ENCODE results near the gene ANXA2.
"Not testable (repeated sequence)": the region's sequence is repeated elsewhere in the genome, so short reads cannot be mapped to it uniquely, and the experiment has no call there.

The ANXA2 gene

DNA sequence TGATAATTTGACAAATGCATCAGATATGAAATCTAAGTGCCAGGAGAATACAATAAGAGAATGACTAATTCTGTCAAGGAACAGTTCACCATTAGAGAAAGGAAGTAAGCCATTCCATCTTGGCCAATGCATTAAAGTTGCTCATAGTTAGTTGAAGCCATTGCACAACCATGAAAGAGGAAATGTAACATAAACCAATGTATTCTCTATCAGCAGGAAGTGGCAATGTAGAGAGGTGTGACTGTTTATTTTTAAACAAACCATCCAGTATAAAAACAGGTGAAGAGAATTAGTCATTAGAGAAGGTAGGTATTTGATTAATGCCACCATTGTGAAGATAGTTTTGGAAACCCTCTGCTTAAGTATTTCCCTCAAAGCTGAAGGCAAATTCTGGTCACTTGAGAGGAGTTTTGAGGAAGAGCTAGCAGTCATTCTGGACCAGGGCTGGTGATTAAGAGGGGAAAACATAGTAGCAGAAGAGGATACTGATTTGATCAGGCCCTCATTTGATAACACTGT, 10.7 kb upstream of the ANXA2 start:
- DNase-seq: peak; percentile 81

DNA sequence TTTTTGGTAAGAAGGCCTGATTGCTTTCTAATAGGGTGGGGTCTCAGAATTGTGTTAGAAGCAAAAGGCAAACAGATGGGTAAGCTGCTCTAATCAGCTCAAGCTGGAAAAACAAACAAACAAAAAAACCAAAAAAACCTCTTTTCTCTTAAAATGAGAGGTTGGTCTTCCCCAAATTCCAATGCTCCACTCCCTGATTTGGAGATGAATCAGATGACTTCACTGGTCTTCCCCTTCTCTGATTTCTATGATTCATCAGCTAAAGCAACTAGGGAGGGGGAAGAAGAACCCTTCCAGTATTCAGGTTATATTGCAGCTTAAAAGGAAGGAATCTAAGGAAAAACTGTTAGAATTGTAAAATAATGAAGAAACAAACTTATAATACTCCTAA, 9.6 kb upstream of the ANXA2 start:
- DNase-seq: peak; percentile 64

- peak; percentile 49 for DNase-seq
Observed at GRCh38 chr15:60406513-60407414, 9.0 kb upstream of the ANXA2 start.

- DNase-seq: no peak
Observed at GRCh38 chr15:60405399-60405798, 7.6 kb upstream of the ANXA2 start.

DNA sequence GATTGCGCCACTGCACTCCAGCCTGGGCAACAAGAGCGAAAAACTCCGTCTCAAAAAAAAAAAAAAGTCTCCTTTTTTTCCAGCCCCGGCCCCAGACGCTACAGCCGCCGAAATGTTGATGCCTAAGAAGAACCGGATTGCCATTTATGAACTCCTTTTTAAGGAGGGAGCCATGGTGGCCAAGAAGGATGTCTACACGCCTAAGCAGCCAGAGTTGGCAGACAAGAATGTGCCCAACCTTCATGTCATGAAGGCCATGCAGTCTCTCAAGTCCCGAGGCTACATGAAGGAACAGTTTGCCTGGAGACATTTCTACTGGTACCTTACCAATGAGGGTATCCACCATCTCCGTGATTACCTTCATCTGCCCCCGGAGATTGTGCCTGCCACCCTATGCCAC, 6.6 kb upstream of the ANXA2 start:
- not testable (repeated sequence) for DNase-seq

GRCh38 chr15:60400944-60401343, 3.2 kb upstream of the ANXA2 start:
- no peak for DNase-seq

DNA sequence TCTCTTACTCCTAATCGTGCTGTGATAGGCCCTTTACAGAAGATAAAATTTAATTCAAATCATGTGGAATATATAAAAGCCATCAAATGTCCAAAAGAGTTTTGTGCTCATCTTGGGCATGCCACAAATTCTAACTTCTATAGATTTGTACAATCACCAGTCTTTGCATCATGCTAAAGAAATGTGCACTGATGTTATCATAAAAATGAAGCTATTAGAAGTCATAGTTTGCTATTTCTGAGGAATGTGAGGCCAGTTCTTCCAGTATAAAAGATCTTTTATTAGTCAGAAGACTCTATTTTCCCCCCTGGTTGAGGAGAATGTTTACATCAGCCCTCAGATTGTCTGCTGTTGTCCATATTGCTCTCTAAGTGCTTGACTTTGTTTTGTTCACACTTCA, 2.1 kb upstream of the ANXA2 start:
- no peak for DNase-seq

- no peak for DNase-seq
Observed at GRCh38 chr15:60399246-60399915, 1.6 kb upstream of the ANXA2 start.

GRCh38 chr15:60396958-60397771, 621 bp downstream of the ANXA2 start:
- peak; percentile 63 for DNase-seq

DNA sequence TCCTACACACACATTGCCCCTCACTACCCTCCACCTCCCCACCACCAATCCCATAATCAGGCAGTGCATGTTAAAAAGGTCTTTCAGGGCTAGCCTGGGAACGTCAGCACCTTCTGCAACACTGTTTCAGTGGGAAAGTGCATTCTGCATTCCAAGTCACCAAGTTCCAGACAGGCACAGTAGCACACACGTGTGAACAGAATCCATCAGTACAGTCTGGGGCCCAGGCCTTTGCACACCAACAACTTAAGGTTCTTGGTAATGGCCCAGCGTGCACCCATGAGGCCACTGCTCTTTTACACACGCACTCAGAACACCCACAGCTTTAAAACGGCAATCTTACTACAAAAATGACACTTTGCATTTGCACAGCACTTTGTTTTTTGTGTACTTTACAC, 1.2 kb downstream of the ANXA2 start:
- DNase-seq: no peak

DNA sequence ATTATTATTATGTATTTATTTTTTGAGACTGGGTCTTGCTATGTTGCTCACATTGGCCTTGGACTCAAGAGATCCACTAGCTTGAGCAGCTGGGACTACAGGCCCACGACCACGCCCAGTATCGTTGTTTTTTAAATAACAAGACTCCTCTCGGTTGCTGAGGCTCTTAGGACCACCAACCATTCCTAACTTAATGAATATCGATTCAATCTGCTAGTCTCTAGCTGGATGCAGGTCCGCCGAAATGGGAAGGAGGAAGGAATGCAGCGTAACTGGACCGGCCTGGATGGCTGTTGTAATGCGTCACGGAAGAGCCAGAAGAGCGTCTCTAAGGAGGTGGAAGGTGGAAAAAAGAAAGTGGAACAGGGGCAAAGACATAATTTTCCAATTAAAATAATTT, 1.7 kb downstream of the ANXA2 start:
- no peak for DNase-seq

DNA sequence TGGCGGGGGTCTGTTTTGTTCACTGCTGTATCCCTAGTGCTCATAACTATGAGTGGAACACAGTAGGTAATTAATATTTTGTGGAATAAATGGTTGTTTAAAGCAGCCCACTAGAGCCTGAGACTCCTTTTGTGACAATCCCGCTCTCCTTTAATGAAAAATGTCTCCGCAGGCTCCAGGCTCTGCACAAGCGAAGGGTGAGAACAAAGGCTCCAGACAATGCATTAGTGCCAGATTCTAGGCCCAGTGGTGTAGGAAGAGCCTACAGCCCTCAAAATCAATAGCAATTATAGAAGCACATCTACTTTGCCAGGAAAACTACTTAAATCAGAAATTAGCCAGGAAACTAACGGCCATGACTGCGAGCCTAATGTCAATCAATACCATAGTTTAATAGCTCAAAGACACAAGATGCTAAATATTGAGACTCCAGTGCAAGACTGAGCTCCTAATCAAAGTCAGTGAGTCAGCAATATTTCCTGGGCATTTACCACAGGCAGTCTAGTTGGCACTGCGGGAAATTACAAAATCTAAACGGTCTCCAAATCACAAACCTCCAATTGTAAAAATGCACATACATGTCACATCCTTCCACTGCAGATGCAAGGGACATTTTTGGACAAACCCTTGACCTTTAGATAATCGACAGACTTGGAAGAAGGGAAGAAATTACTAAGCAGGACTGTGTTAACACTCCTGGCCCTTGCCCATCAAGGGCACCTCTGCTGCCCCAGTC, 2.3 kb downstream of the ANXA2 start:
- no peak for DNase-seq

GRCh38 chr15:60394689-60395097, 3.1 kb downstream of the ANXA2 start:
- no peak for DNase-seq

DNA sequence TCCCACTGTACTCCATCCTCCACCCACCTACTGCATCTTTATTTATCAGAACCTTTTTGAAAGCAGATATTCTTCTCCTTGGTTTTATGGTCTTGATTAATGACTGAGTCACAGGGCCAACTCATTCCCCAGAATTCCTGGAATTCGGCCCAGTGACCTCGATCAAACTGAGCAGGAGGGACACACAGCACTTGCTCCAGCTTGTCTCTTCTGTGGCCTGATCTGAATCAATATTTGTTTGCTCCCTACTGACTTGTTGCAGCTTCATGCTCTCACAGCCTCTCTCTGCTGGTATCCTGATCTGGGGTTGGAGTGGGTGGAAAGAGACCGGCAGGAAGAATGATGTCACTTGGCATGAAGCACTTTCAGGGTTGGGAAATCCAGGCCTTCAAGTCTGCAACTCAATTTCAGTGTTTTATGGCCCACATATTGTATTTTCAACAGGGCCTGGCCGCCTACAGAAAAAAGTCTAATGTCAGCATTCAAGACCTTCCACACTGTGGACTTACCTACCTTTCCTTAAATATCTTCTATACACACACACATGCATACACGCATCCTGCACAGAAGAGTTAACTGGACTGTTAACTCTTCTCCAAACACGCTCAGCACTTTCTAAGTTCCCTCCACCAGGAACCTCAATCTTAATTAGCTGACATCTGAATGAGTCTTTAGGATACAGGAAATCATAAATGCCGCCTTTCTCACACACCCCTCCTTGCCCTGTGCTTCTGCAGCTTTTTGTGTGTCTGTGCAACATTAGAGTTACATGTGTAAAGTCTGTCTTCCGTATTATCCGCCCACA, 4.6 kb downstream of the ANXA2 start:
- peak; percentile 98 for DNase-seq

DNA sequence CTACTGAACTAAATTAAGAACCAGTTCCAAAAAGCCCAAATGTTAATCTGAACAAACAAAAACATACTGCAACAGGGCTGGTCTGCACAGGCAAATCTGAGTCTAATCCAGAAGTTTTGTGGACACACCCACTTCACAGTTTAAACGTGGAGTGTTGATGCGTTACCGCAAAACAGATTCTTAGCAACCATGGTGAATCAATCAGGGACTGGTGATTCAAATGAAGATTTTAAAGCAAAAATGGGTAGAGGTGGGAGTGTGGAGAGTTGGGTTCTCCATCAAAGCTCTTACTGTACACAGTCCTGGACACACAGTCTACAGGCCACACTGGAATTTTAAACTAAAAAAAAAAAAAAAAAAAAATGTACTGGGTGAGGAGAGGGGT, 5.2 kb downstream of the ANXA2 start:
- DNase-seq: peak; percentile 95

DNA sequence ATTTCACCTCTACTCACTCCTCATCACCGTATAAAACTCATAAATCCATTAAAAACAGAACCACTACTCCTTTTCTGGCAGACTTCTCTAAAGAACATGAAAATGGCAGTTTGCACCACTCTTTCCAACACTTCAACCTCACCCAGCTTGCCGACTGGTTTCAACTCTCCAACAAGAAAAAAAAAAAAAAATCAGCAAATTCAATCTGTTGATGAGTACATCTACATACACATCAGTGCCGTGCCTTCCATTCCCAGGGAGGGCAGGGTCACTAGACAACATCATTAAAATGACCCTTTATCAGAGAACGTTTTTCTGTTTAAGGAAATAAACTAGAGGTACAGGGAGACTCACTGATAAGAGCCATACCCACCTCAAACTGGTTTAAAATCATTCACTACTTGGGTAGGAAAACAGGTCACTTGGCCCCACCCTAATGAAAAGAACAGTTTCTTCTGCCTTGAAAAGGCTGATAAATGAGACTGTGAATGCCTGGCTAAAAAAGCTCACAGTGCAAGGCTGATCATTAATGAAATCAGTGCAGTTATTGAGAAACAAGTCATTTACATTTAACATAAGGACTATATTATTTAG, 6.0 kb downstream of the ANXA2 start:
- DNase-seq: no peak

DNA sequence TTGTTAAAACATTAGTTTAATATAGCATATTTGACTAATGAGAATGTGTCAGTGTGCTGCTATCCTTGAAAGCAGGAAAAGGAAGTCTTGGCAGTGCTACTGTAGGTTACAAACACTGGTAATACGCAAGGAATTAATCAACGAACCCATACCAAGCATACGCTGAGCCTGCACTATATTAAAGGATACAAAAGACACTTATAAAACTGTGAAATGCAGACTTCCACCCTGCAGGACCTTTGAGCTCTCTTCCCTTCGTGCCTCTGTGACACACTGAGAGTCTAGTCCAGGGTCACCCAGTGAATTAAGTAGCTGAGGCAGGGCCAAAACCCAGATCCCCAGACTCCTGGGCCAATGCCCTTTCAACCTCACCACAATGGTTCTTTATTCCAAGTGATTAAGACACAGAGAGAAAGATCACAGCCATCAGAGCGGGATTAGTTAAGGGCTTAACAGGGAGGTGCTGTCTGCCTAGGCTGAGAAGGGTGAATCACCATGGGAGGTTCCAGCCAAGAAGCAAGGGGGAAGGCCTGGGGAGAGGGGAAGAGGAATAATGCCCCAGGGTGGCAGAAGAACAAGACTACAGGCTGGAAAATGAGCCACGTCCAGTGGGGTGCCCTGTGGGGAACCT, 6.8 kb downstream of the ANXA2 start:
- DNase-seq: peak; percentile 84

GRCh38 chr15:60390231-60390630, 7.6 kb downstream of the ANXA2 start:
- no peak for DNase-seq

DNA sequence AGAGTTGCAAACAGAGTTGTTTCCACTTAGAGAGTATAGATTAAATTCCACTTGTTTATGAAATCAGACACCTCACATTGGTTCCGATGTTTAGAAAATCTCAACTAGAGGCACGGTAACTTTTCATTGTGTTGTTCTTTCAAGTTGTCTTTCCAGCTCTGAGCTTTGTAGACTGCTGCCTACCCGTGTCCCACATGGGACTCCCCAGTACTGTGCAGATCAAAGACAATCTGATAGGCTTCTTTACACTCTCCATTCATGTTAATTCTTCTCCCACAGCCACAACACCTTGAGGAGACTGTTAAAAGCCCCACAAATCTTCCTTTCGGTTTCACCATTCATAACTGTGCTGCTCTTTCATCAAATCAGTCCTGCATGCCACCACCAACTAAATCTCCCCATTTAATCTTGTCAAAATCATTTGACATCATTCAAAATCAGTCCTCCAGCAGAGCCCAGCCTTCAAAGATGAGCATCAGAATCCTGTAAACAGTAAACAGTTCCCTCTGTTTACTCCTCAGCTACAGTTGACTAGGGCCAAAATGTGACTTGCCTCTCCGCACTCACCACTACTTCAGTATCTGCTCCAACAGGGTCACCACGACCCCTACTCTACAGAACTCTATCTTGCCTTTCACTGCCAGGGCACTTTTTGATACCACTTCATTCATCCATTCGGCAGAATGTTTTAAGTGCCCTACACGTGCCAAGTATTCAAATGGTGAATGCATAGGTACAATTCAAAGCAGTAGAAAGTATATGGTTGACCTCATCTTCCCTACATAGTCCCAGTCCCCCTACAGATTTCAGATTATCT, 8.3 kb downstream of the ANXA2 start:
- DNase-seq: no peak

DNA sequence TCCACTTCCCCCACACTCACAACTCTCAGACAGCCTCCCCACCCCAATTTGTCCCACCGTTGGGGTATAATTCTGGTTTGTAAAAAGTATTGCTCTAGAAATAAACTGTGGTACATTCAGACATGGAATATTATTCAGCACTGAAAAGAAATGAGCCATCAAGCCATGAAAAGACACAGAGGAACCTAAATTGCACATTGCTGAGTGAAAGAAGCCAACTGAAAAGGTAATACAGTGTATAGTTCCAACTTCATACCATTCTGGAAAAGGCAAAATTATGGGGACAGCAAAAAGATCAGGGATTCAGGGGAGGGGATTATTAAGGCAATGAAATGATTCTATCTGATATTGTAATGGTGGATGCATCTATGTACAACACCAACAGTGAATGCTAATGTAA, 10.5 kb downstream of the ANXA2 start:
- no peak for DNase-seq

All from kidney glomerular epithelial cell (primary cell).